Pancreas (tissue), 10 donors: ENCODE measurements around the gene MVB12A. TPM values are rescaled to one million over a fixed set of nuclear protein-coding genes. Genes with fewer than 3 reads are reported as not detected.

Experiments
- ATAC-seq, 4 donors: fragments of 200-7000 bp; cut with Tn5 transposase; one replicate each; pipeline versions ENCODE4 v1.8.0 to v1.9.1; 2020; ENCODE audit warnings: mild to moderate bottlenecking in 4 of 4, moderate library complexity in 4 of 4
- DNase-seq, 6 donors: peaks; one replicate each; pipeline ENCODE4 v3.0.0-alpha.2; 2020
- FAIRE-seq: peaks from 2 replicates; lab custom pipeline; 2012; peaks lifted over from hg19 to GRCh38; lab: Jason Lieb, UNC
- H3K27ac ChIP-seq, 4 donors: fragments of 200-600 bp; sonication (generic); 1 replicate in 3 of 4; 2 replicates in 1 of 4; pipeline versions ENCODE4 v1.5.0 to v1.8.0; 2020
- H3K27me3 ChIP-seq, 4 donors: fragments of 200-600 bp; one replicate each; pipeline ENCODE4 v1.8.0; 2021
- H3K36me3 ChIP-seq, 3 donors: fragments of 200-600 bp; sonication (generic) in 1 of 3; one replicate each; pipeline versions ENCODE4 v1.5.0 to v1.8.0; 2020 to 2021
- H3K4me1 ChIP-seq, 3 donors: fragments of 200-600 bp; one replicate each; pipeline ENCODE4 v1.8.0; 2021
- H3K4me3 ChIP-seq, 4 donors: fragments of 200-600 bp; sonication (generic) in 2 of 4; one replicate each; pipeline versions ENCODE4 v1.5.0 to v1.8.0; 2020 to 2021
- H3K9me3 ChIP-seq, 4 donors: fragments of 200-600 bp; one replicate each; pipeline ENCODE4 v1.8.0; 2021
- CTCF ChIP-seq, 4 donors: fragments of 200-600 bp; sonication (generic) in 3 of 4; IDR thresholded peaks; one replicate each; pipeline versions ENCODE4 v1.5.0 to v1.8.0; 2021; ENCODE audit warnings: antibody characterized with exemption in 4 of 4
- WGBS, 2 donors: extraction: QIAGEN DNeasy Blood & Tissue Kit; methylation state at CpG; one replicate each; pipeline ENCODE4 v1.1.7; 2013; 5-methylcytosine and 5-hydroxymethylcytosine counted together
- intact Hi-C, 3 donors: fragments of 100-400 bp; cut with DNase I; formaldehyde crosslinking; loops; one replicate each; pipeline versions ENCODE4 v1.11.1 to v1.14.2; 2022
- polyA plus RNA-seq, 2 donors: library from polyadenylated mRNA; stranded (reverse); fragments of 200-250 nt; gene quantifications; one replicate each; pipeline ENCODE4 v1.2.3, GENCODE V29; 2013
- total RNA-seq, 6 donors: library from RNA; stranded (reverse); fragmentation: NEBNext Ultra II Directional in 4 of 6; extraction: Animal tissue kit (Norgen Biotek cat#: 25700) in 4 of 6; gene quantifications; one replicate each; pipeline versions ENCODE4 v1.2.1 to v1.2.4, GENCODE V29; 2021 to 2023
- donor health status: healthy with polysubstance abuse.
- donor health status: DM: no; HTN: no; CAD: no; lungs with moderate emphysema.
- donor health status: DM: no; HTN: no; CAD: no.
- donor health status: control.
- donor health status: control.
- donor health status: Bipolar disorder and iron deficiency.
- donor health status: DM: yes; HTN: yes; CAD: no.
- donor health status: DM: no; HTN: no; CAD: no.
- donor health status: DM: no; HTN: no; CAD: no.
- donor health status: DM: yes; HTN: yes; CAD: no.

Gene MVB12A
- total and polyA plus RNA-seq, 8 donors = 20.6 to 58.7 (median 25.4) TPM

- no peak for ATAC-seq
Observed at GRCh38 chr19:17406887-17407196, 13.0 kb upstream of the MVB12A start.

GRCh38 chr19:17409990-17410389 is 9.9 kb upstream of the MVB12A start:
- FAIRE-seq (no peak), ATAC-seq (no peak), DNase-seq (no peak)
- WGBS, 2 donors = 82 to 88% methylated on average over 9 of the region's 9 CpGs
- no peak for TF ChIP-seq CTCF (IDR thresholded peaks at IDR 0.05)
- Histone ChIP-seq H3K4me3 (no peak overlapping the region), H3K9me3 (no peaks in the 10 kb centered on the region), H3K27ac (no peak overlapping the region), H3K36me3 (no peaks in the 10 kb centered on the region), H3K27me3 (no peaks in the 10 kb centered on the region), H3K4me1 (no peaks in the 10 kb centered on the region)
- intact Hi-C loops = no loop called here

More at GRCh38 chr19:17406887-17407196, 13.0 kb upstream of the MVB12A start:
- FAIRE-seq (no peak), DNase-seq (no peak)
- Histone ChIP-seq H3K36me3 (no peaks in the 10 kb centered on the region), H3K27me3 (no peaks in the 10 kb centered on the region), H3K4me3 (peak overlapping the region in 2 of 4 donors; percentile 22 to 40), H3K9me3 (no peaks in the 10 kb centered on the region), H3K4me1 (no peaks in the 10 kb centered on the region), H3K27ac (peak overlapping the region in 1 of 4 donors; percentile 66)
- TF ChIP-seq CTCF (IDR thresholded peaks at IDR 0.05) = no peak
- 43 to 50% methylated on average over 2 of the region's 2 CpGs for WGBS, 2 donors
- intact Hi-C loops = no loop called here

GRCh38 chr19:17411801-17412200 is 8.0 kb upstream of the MVB12A start:
- no peak for ATAC-seq
- H3K27me3 ChIP-seq = no peaks in the 10 kb centered on the region
- H3K9me3 ChIP-seq = no peaks in the 10 kb centered on the region
- WGBS, 2 donors = 61 to 74% methylated on average over 11 of the region's 11 CpGs
- H3K36me3 ChIP-seq = no peaks in the 10 kb centered on the region
- no peak overlapping the region for H3K4me3 ChIP-seq
- no peak for TF ChIP-seq CTCF (IDR thresholded peaks at IDR 0.05)
- no peak for DNase-seq
- no peak overlapping the region for H3K27ac ChIP-seq
- FAIRE-seq = no peak
- no peaks in the 10 kb centered on the region for H3K4me1 ChIP-seq
- intact Hi-C loops = no loop called here

- FAIRE-seq = no peak
Observed at GRCh38 chr19:17414097-17414496, 5.8 kb upstream of the MVB12A start.

More at GRCh38 chr19:17414097-17414496, 5.8 kb upstream of the MVB12A start:
- 60 to 80% methylated on average over 8 of the region's 8 CpGs for WGBS, 2 donors
- no peak overlapping the region for H3K4me3 ChIP-seq
- ATAC-seq (no peak), DNase-seq (no peak)
- no peaks in the 10 kb centered on the region for H3K9me3 ChIP-seq
- H3K27ac ChIP-seq = no peak overlapping the region
- H3K36me3 ChIP-seq = no peaks in the 10 kb centered on the region
- H3K4me1 ChIP-seq = peaks cover 0 to 2% (median 0%) of the 10 kb centered on the region in 3 donors
- H3K27me3 ChIP-seq = no peaks in the 10 kb centered on the region
- no peak for TF ChIP-seq CTCF (IDR thresholded peaks at IDR 0.05)
- intact Hi-C loops = no loop called here
